NB4 (cell line): ENCODE measurements around the gene TRA2A.

Experiments
- CTCF ChIP-seq: IDR thresholded peaks from one replicate; pipeline ENCODE4 v1.5.1; 2012; ENCODE audit warnings: low read depth, low read length
- MAX ChIP-seq: IDR thresholded peaks from 2 replicates; pipeline ENCODE4 v1.6.1; 2011; ENCODE audit warnings: low read depth, low read length
- MYC ChIP-seq: IDR thresholded peaks from 2 replicates; pipeline ENCODE4 v1.6.1; 2011; ENCODE audit warnings: low read depth, low read length
- POLR2A ChIP-seq: IDR thresholded peaks from 2 replicates; pipeline ENCODE4 v1.6.1; 2011; ENCODE audit warnings: mild to moderate bottlenecking; ENCODE audit not compliant: insufficient read length; ENCODE audit errors: extremely low read depth

GRCh38 chr7:23531794-23532489, at the start of gene TRA2A:
- TF ChIP-seq POLR2A (peak; percentile 100), CTCF (no peak), MYC (peak; percentile 85), MAX (peak; percentile 83)
